ENCODE measurements around the gene XPO5. TPM values are rescaled to one million over a fixed set of nuclear protein-coding genes. Genes with fewer than 3 reads are reported as not detected.

The XPO5 gene
- total RNA-seq, 1 experiment from 2014 or later: 114 TPM

DNA sequence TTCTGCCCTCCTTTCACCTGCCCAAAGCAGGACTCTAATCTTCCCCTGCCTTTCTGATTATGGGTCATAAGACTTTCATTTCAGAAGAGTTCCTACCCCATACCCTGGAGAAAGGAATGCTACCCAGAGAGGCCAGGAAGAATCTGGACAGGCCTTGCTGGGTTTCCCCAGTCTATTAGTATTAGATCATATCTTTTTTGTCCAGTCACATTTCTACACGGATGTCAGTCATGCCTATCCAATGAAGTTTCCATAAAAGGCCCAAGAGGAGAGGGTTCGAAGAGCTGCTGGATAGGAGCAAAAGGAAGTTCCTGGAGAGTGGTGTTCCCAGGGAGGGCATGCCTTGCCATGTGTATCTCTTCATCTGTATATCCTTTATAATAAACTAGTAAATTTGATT is 3.3 kb upstream of the XPO5 start:
- TF ChIP-seq, protein P1, sequence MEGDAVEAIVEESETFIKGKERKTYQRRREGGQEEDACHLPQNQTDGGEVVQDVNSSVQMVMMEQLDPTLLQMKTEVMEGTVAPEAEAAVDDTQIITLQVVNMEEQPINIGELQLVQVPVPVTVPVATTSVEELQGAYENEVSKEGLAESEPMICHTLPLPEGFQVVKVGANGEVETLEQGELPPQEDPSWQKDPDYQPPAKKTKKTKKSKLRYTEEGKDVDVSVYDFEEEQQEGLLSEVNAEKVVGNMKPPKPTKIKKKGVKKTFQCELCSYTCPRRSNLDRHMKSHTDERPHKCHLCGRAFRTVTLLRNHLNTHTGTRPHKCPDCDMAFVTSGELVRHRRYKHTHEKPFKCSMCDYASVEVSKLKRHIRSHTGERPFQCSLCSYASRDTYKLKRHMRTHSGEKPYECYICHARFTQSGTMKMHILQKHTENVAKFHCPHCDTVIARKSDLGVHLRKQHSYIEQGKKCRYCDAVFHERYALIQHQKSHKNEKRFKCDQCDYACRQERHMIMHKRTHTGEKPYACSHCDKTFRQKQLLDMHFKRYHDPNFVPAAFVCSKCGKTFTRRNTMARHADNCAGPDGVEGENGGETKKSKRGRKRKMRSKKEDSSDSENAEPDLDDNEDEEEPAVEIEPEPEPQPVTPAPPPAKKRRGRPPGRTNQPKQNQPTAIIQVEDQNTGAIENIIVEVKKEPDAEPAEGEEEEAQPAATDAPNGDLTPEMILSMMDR (conservative IDR thresholded peaks at IDR 0.05): no peak
- Mint-ChIP-seq H3K27me3 (ENCODE audit: low read depth) (no peaks in the 10 kb centered on the region), H3K36me3 (ENCODE audit: insufficient read depth in 1 of 3, low read depth in 3 of 3) (peaks cover 8 to 39% (median 33%) of the 10 kb centered on the region in 3 experiments; a peak in 6 of 7 replicates), H3K4me3 (no peak overlapping the region), H3K4me1 (peaks cover 18% of the 10 kb centered on the region in 2 experiments), H3K9me3 (peaks cover 5% of the 10 kb centered on the region in 2 experiments; a peak in 4 of 5 replicates), H3K27ac (no peak overlapping the region; a peak in 1 of 7 replicates)
- no CpG with 5 or more reads among the region's 2 CpGs for WGBS (ENCODE audit: extremely low coverage, insufficient read length, low lambda C conversion rate)
- Histone ChIP-seq H2BK5ac (ENCODE audit: insufficient read length, low read length) (no peak overlapping the region), H4K20me1 (ENCODE audit: control insufficient read depth, insufficient read depth, insufficient read length) (no peaks in the 10 kb centered on the region), H3K14ac (ENCODE audit: insufficient read depth, low read length) (no peak overlapping the region), H4K91ac (ENCODE audit: insufficient read length, low read depth, low read length) (no peak overlapping the region), H2BK12ac (ENCODE audit: insufficient read length, low read depth, low read length) (no peak overlapping the region), H2BK120ac (ENCODE audit: low read depth, low read length, poor library complexity, severe bottlenecking) (no peak overlapping the region), H4K5ac (ENCODE audit: insufficient read length, low read depth, low read length) (no peak overlapping the region), H2BK15ac (ENCODE audit: low read depth, low read length) (no peak overlapping the region), H3K18ac (ENCODE audit: insufficient read length, low read depth, low read length) (no peak overlapping the region), H3T11ph (ENCODE audit: low read length) (no peak overlapping the region), H3K79me1 (ENCODE audit: insufficient read depth, low read depth, low read length, poor library complexity, severe bottlenecking) (no peaks in the 10 kb centered on the region), H3K56ac (ENCODE audit: insufficient read length, low read depth, low read length) (no peak overlapping the region), H3K23ac (ENCODE audit: insufficient read length, low read depth, low read length) (no peak overlapping the region), H3K27me3 (ENCODE audit: insufficient read depth, low read length) (no peaks in the 10 kb centered on the region), H3K9ac (ENCODE audit: extremely low read depth, insufficient read length, low read length) (no peak overlapping the region), H3K4me2 (ENCODE audit: insufficient read depth, insufficient read length, low read length) (no peak overlapping the region), H3K23me2 (ENCODE audit: insufficient read length, low read depth, low read length, poor library complexity, severe bottlenecking) (peaks cover 7% of the 10 kb centered on the region), H3K79me2 (ENCODE audit: insufficient read depth, low read length) (peaks cover 9% of the 10 kb centered on the region; the same call in 1 of the 2 replicates), H2BK20ac (ENCODE audit: low read depth, low read length, poor library complexity, severe bottlenecking) (no peak overlapping the region), H2AFZ (ENCODE audit: low read length) (no peak overlapping the region), H2AK5ac (ENCODE audit: insufficient read length, low read length) (no peak overlapping the region), H3K27ac (ENCODE audit: insufficient read length, low read depth, low read length) (no peak overlapping the region), H4K8ac (replicated peaks; ENCODE audit: insufficient read length, low read depth, low read length) (no peak overlapping the region), H3K9me3 (ENCODE audit: control insufficient read depth, low read depth, low read length) (no peaks in the 10 kb centered on the region), H3K4ac (ENCODE audit: low read depth, low read length) (no peak overlapping the region), H3K4me1 (ENCODE audit: insufficient read depth, low read length) (no peaks in the 10 kb centered on the region)
- DNase-seq: no peak
